ENCODE results near the gene LYSMD2.

DNA sequence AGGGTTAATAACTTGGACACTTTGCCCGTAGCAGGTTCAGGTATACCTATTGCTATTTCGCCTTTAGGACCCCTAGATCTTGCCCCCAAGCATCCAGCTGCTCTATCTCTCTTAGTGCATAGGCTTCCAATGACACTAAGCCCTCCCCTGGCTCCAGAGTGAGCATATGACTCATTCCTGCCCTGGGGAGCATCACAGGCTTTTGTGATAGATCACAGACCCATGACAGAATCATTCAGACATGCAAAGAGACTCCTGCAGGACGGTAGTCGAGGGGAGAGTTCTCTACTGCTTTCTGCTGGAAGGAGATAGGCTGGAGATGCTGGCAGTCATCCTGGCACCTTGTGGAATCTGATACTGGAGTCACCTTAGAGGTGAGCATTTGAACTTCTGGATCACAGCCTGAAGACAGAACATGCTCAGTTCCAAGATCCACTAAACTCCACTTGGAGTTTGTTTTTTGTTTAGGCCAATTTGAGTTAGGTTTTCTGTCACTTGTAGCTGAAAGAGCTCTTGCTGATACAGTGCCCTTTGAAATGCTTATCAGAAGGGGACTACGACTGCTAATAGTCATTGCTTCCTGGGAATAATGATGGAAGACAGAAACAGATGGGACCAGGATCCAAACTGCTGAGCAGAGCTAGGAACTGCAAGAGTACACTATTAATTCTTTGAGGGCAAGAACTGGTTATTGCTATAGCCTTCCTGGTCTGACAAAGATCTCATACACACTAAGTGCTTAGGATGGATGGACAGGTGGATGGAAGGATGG lies 11.0 kb downstream of the LYSMD2 start:
- TF ChIP-seq, protein P1, sequence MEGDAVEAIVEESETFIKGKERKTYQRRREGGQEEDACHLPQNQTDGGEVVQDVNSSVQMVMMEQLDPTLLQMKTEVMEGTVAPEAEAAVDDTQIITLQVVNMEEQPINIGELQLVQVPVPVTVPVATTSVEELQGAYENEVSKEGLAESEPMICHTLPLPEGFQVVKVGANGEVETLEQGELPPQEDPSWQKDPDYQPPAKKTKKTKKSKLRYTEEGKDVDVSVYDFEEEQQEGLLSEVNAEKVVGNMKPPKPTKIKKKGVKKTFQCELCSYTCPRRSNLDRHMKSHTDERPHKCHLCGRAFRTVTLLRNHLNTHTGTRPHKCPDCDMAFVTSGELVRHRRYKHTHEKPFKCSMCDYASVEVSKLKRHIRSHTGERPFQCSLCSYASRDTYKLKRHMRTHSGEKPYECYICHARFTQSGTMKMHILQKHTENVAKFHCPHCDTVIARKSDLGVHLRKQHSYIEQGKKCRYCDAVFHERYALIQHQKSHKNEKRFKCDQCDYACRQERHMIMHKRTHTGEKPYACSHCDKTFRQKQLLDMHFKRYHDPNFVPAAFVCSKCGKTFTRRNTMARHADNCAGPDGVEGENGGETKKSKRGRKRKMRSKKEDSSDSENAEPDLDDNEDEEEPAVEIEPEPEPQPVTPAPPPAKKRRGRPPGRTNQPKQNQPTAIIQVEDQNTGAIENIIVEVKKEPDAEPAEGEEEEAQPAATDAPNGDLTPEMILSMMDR (IDR thresholded peaks at IDR 0.05) = no peak
- no peak for TF ChIP-seq POLR2A (IDR thresholded peaks at IDR 0.05; ENCODE audit: low read depth)
